Aorta (tissue), 5 donors: ENCODE measurements around the gene TRABD2A. TPM values are rescaled to one million over a fixed set of nuclear protein-coding genes. Genes with fewer than 3 reads are reported as not detected.
A peak's percentile ranks its signal among the peaks of the same experiment; 100 is the strongest.

Experiments used
- ATAC-seq: fragments of 200-7000 bp; cut with Tn5 transposase; one replicate; pipeline ENCODE4 v1.9.1; 2022; ENCODE audit warnings: moderate library complexity; ENCODE audit not compliant: low FRiP score
- DNase-seq, 2 donors: peaks; one replicate each; pipeline ENCODE4 v3.0.0-alpha.2; 2020
- H3K27ac ChIP-seq, 2 donors: one replicate each; pipeline ENCODE4 v1.5.1; 2013; ENCODE audit warnings: low read length in 2 of 2, mild to moderate bottlenecking in 2 of 2, moderate library complexity in 2 of 2, control low read depth in 1 of 2, inconsistent platforms in 1 of 2, low read depth in 1 of 2
- H3K27me3 ChIP-seq, 2 donors: one replicate each; pipeline ENCODE4 v1.6.1; 2013; ENCODE audit warnings: control low read depth in 1 of 2, low read length in 1 of 2, mild to moderate bottlenecking in 1 of 2, moderate library complexity in 1 of 2; ENCODE audit not compliant: insufficient read depth in 2 of 2, control insufficient read depth in 1 of 2
- H3K36me3 ChIP-seq, 2 donors: one replicate each; pipeline ENCODE4 v1.6.1; 2013; ENCODE audit warnings: control low read depth in 1 of 2, low read length in 1 of 2, mild to moderate bottlenecking in 1 of 2; ENCODE audit not compliant: insufficient read depth in 2 of 2, control insufficient read depth in 1 of 2
- H3K4me1 ChIP-seq, 2 donors: one replicate each; pipeline ENCODE4 v1.6.1; 2013; ENCODE audit warnings: low read length in 2 of 2, control low read depth in 1 of 2, mild to moderate bottlenecking in 1 of 2, moderate library complexity in 1 of 2; ENCODE audit not compliant: insufficient read depth in 2 of 2, control insufficient read depth in 1 of 2
- H3K4me3 ChIP-seq, 2 donors: one replicate each; pipeline ENCODE4 v1.5.1; 2013; ENCODE audit warnings: low read length in 2 of 2, control low read depth in 1 of 2, mild to moderate bottlenecking in 1 of 2
- H3K9me3 ChIP-seq: one replicate; pipeline ENCODE4 v1.6.1; 2013; ENCODE audit warnings: mild to moderate bottlenecking, low read length; ENCODE audit not compliant: control insufficient read depth
- WGBS, 2 donors: extraction: QIAGEN DNeasy Blood & Tissue Kit; methylation state at CpG; one replicate each; pipeline ENCODE4 v1.1.7; 2013; 5-methylcytosine and 5-hydroxymethylcytosine counted together
- intact Hi-C, 2 donors: fragments of 100-400 bp; cut with DNase I; formaldehyde crosslinking; loops; one replicate each; pipeline versions ENCODE4 v1.14.2 to v1.15.0; 2022
- polyA plus RNA-seq, 2 donors: library from polyadenylated mRNA; stranded (reverse); fragments of 200-250 nt; gene quantifications; one replicate each; pipeline ENCODE4 v1.2.3, GENCODE V29; 2013
- total RNA-seq, 2 donors: library from RNA; stranded (reverse); fragmentation: NEBNext Ultra II Directional; extraction: Animal tissue kit (Norgen Biotek cat#: 25700); gene quantifications; one replicate each; pipeline ENCODE4 v1.2.1, GENCODE V29; 2021
- donor health status: healthy with polysubstance abuse.
- donor health status: Bipolar disorder and iron deficiency.
- donor health status: DM: no; HTN: no; CAD: no.
- donor health status: DM: no; HTN: no; CAD: no.
- donor health status: DM: yes; HTN: yes; CAD: no.

TRABD2A gene
- total and polyA plus RNA-seq, 4 donors, result 0.23 to 2.2 (median 1.2) TPM

- Histone ChIP-seq H3K4me3 (peak overlapping the region; percentile 58 to 92), H3K4me1 (no peaks in the 10 kb centered on the region), H3K9me3 (no peaks in the 10 kb centered on the region), H3K27me3 (peaks cover 0 to 1% of the 10 kb centered on the region in 2 donors), H3K36me3 (no peaks in the 10 kb centered on the region), H3K27ac (peak overlapping the region in 1 of 2 donors; percentile 72)
- DNase-seq (peak; percentile 76 to 85), ATAC-seq (peak; percentile 23)
- intact Hi-C loops, result no loop called here
- WGBS, 2 donors, result 0% methylated on average over 37 to 38 of the region's 38 CpGs
Observed at GRCh38 chr2:84906108-84906899, 25.4 kb upstream of the TRABD2A start.

DNA sequence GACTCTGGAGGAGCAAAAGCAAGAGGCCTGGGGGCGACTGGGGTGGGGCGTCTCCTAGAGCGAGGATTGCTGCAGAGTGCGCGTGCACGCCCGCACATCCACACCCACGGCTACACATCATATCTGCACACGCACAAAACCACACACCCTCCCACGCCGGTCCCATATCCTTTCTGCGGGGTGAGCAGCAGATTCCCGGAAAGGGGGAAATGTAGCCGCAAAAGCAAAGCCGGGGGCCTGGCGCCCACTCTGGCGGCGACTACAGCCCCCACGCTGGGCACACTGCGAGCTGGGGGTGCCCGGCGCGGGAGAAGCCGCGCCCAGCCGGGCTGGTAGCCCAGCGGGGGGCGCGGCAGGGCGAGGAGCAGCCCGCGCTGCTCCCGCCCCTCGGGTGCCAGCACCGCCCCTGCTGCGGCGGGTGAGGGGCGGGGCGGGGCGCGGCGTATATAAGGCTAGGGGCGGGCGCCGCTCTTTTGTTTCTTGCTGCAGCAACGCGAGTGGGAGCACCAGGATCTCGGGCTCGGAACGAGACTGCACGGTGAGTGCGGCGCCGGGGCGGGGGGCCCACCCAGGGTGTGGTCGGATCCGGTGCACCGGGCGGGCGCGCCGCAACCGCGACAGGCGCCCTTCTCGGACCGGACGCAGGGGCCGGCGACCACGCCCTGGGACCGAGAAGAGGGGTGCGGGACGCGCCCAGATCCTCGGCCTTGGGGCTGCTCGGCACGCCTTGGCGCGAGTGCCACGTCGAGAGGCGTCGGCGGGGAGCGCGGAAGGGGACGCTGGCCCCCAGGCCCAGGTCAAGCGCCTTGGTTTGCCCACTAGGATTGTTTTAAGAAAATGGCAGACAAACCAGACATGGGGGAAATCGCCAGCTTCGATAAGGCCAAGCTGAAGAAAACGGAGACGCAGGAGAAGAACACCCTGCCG lies 24.6 kb upstream of the TRABD2A start, which contains the start of gene TMSB10:
TSS of gene TMSB10 (plus strand) at position 476 of the 927 bp plus-strand sequence.
- ATAC-seq (peak; percentile 94), DNase-seq (peak; percentile 91 to 96)
- Histone ChIP-seq H3K4me1 (no peaks in the 10 kb centered on the region), H3K9me3 (no peaks in the 10 kb centered on the region), H3K27ac (peak within 1 kb of the TSS in 1 of 2 donors; percentile 72), H3K27me3 (peaks cover 0 to 1% of the 10 kb centered on the region in 2 donors), H3K4me3 (peak within 1 kb of the TSS; percentile 58 to 92), H3K36me3 (no peaks in the 10 kb centered on the region)
- intact Hi-C loops, result no loop called here
- WGBS, 2 donors, result 0 to 1% methylated on average over 76 to 94 of the region's 94 CpGs

- H3K9me3 ChIP-seq, result no peaks in the 10 kb centered on the region
- no peak overlapping the region for H3K27ac ChIP-seq
- DNase-seq (peak; percentile 90), ATAC-seq (peak; percentile 81)
- H3K4me1 ChIP-seq, result no peaks in the 10 kb centered on the region
- intact Hi-C loops, result no loop called here
- H3K4me3 ChIP-seq, result peak overlapping the region; percentile 58 to 92
- WGBS, 2 donors, result 0 to 1% methylated on average over 21 of the region's 21 CpGs
- peaks cover 0 to 1% of the 10 kb centered on the region in 2 donors for H3K27me3 ChIP-seq
- no peaks in the 10 kb centered on the region for H3K36me3 ChIP-seq
Observed at GRCh38 chr2:84904717-84905174, 23.9 kb upstream of the TRABD2A start.

- peaks cover 0 to 1% of the 10 kb centered on the region in 2 donors for H3K27me3 ChIP-seq
- intact Hi-C loops, result no loop called here
- H3K36me3 ChIP-seq, result no peaks in the 10 kb centered on the region
- DNase-seq, result no peak
- no peaks in the 10 kb centered on the region for H3K4me1 ChIP-seq
- H3K27ac ChIP-seq, result no peak overlapping the region
- WGBS, 2 donors, result 76 to 77% methylated on average over 9 of the region's 9 CpGs
- H3K4me3 ChIP-seq, result no peak overlapping the region
- ATAC-seq, result no peak
- H3K9me3 ChIP-seq, result no peaks in the 10 kb centered on the region
Observed at GRCh38 chr2:84904151-84904550, 23.3 kb upstream of the TRABD2A start.

DNA sequence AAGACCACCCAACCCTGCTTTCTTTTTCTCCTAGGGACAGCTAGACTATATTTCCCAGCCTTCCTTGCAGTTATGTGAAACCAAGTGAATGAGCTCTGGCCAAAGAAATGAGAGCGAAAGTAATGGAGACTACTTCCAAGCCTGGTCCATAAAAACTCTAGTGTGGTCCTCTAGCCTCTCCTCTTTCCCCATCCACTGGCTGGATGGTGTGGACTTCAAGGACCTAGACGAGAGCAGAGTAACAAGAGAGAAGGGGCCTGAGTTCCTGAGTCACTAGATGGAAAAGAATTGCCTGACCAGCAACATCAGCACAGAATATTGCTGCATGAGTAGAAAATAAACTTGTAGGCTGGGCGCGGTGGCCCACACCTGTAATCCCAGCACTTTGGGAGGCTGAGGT lies 21.6 kb upstream of the TRABD2A start:
- Histone ChIP-seq H3K27ac (no peak overlapping the region), H3K4me1 (no peaks in the 10 kb centered on the region), H3K9me3 (no peaks in the 10 kb centered on the region), H3K27me3 (peaks cover 0 to 1% of the 10 kb centered on the region in 2 donors), H3K36me3 (no peaks in the 10 kb centered on the region), H3K4me3 (no peak overlapping the region)
- ATAC-seq (no peak), DNase-seq (no peak)
- intact Hi-C loops, result no loop called here
- 97 to 98% methylated on average over 4 of the region's 4 CpGs for WGBS, 2 donors

DNA sequence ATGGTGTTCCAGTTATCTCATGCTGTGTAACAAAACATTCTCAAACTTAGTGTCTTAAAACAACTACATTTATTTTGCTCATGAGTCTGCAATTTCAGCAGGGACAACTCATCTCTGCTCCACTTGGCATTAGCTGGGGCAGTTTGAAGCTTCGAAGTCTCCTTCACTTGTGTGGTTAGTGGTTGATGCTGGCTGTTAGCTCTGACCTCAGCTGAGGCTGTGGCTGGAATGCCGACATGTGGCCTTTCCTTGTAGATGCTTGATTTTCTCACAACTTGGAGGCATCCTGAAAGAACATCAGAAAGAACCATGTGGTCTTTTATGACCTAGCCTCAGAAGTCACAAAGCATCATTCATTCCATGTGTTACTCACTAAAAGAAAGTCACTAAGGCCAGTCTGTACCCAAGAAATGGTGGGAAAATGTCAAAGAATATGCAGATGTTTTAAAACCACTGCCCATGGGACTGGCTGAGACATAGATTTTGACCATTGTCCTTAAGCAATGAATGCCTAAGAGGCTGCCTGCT lies 20.8 kb upstream of the TRABD2A start:
- no peaks in the 10 kb centered on the region for H3K9me3 ChIP-seq
- peaks cover 0 to 1% of the 10 kb centered on the region in 2 donors for H3K27me3 ChIP-seq
- H3K4me1 ChIP-seq, result no peaks in the 10 kb centered on the region
- intact Hi-C loops, result no loop called here
- no peak overlapping the region for H3K27ac ChIP-seq
- no peaks in the 10 kb centered on the region for H3K36me3 ChIP-seq
- H3K4me3 ChIP-seq, result no peak overlapping the region
- no peak for ATAC-seq
- 87 to 90% methylated on average over 2 of the region's 2 CpGs for WGBS, 2 donors
- no peak for DNase-seq

- H3K36me3 ChIP-seq, result no peaks in the 10 kb centered on the region
- 85 to 94% methylated on average over 1 of the region's 1 CpG for WGBS, 2 donors
- intact Hi-C loops, result no loop called here
- DNase-seq (peak in 1 of 2 donors; percentile 63), ATAC-seq (no peak)
- no peaks in the 10 kb centered on the region for H3K9me3 ChIP-seq
- no peaks in the 10 kb centered on the region for H3K4me1 ChIP-seq
- H3K27me3 ChIP-seq, result peaks cover 0 to 1% of the 10 kb centered on the region in 2 donors
- no peak overlapping the region for H3K27ac ChIP-seq
- no peak overlapping the region for H3K4me3 ChIP-seq
Observed at GRCh38 chr2:84900971-84901370, 20.1 kb upstream of the TRABD2A start.

- intact Hi-C loops, result no loop called here
- Histone ChIP-seq H3K4me1 (no peaks in the 10 kb centered on the region), H3K36me3 (no peaks in the 10 kb centered on the region), H3K27ac (no peak overlapping the region), H3K9me3 (no peaks in the 10 kb centered on the region), H3K4me3 (no peak overlapping the region), H3K27me3 (no peaks in the 10 kb centered on the region)
- no peak for DNase-seq
- 68 to 83% methylated on average over 8 of the region's 8 CpGs for WGBS, 2 donors
- ATAC-seq, result no peak
Observed at GRCh38 chr2:84899304-84900204, 18.7 kb upstream of the TRABD2A start.
